HepG2 (cell line): ENCODE measurements around the gene TJP1. TPM values are rescaled to one million over a fixed set of nuclear protein-coding genes. Genes with fewer than 3 reads are reported as not detected.
A peak's percentile ranks its signal among the peaks of the same experiment; 100 is the strongest.

ENCODE experiments used
- ASH2L ChIP-seq: fragments of 300-600, 200-600 bp; sonication (generic); IDR thresholded peaks from 2 replicates; pipeline ENCODE4 v1.7.0; 2017; ENCODE audit warnings: low read depth, mild to moderate bottlenecking, moderate library complexity, mixed read lengths, low read length; ENCODE audit not compliant: insufficient read length
- CENPT ChIP-seq: sonication (generic); formaldehyde crosslinking; IDR thresholded peaks from 2 replicates; pipeline ENCODE4 v1.8.0; 2022; ENCODE audit warnings: low read depth, mild to moderate bottlenecking, moderate library complexity, missing genetic modification reagents
- GPBP1L1 ChIP-seq: sonication (generic); formaldehyde crosslinking; IDR thresholded peaks from 2 replicates; pipeline ENCODE4 v1.5.0; 2020; ENCODE audit warnings: mild to moderate bottlenecking, missing genetic modification reagents
- KAT2B ChIP-seq: fragments of 150-350 bp; IDR thresholded peaks from 2 replicates; pipeline ENCODE4 v1.6.1; 2014; ENCODE audit warnings: low read depth, low read length, borderline replicate concordance
- LBX2 ChIP-seq: sonication (generic); formaldehyde crosslinking; IDR thresholded peaks from 2 replicates; pipeline ENCODE4 v1.5.0; 2020; ENCODE audit warnings: missing genetic modification reagents, mild to moderate bottlenecking, borderline replicate concordance
- NCOR1 ChIP-seq: fragments of 200-600 bp; sonication (generic); IDR thresholded peaks from 2 replicates; pipeline ENCODE4 v1.7.0; 2017; ENCODE audit warnings: antibody characterized with exemption, low read length, borderline replicate concordance
- RARA ChIP-seq: IDR thresholded peaks from 2 replicates; pipeline ENCODE4 v1.6.1; 2016; ENCODE audit warnings: missing genetic modification reagents, missing compliant biosample characterization
- SAP130 ChIP-seq: IDR thresholded peaks from 2 replicates; pipeline ENCODE4 v1.6.1; 2016; ENCODE audit warnings: low read depth
- SMC3 ChIP-seq: IDR thresholded peaks from 2 replicates; pipeline ENCODE4 v1.6.1; 2011; ENCODE audit warnings: low read length, improper control_type of control experiment
- XBP1 ChIP-seq: sonication (generic); formaldehyde crosslinking; IDR thresholded peaks from 2 replicates; pipeline ENCODE4 v1.5.0; 2020; ENCODE audit warnings: missing genetic modification reagents
- ZNF256 ChIP-seq: sonication (generic); formaldehyde crosslinking; conservative IDR thresholded peaks from 2 replicates; pipeline ENCODE4 v1.4.0; 2020; ENCODE audit warnings: missing genetic modification reagents
- ZNF343 ChIP-seq: sonication (generic); formaldehyde crosslinking; IDR thresholded peaks from 2 replicates; pipeline ENCODE4 v1.4.0; 2020; ENCODE audit warnings: mild to moderate bottlenecking, missing genetic modification reagents
- ZNF382 ChIP-seq: sonication (generic); formaldehyde crosslinking; IDR thresholded peaks from 2 replicates; pipeline ENCODE4 v1.5.0; 2020; ENCODE audit warnings: missing genetic modification reagents, mild to moderate bottlenecking, borderline replicate concordance
- ZNF446 ChIP-seq: sonication (generic); formaldehyde crosslinking; IDR thresholded peaks from 2 replicates; pipeline ENCODE4 v1.5.0; 2020; ENCODE audit warnings: mild to moderate bottlenecking, missing genetic modification reagents
- ZNF614 ChIP-seq: IDR thresholded peaks from 2 replicates; pipeline ENCODE4 v1.6.1; 2018; ENCODE audit warnings: missing biosample characterization, missing genetic modification reagents, inconsistent platforms, borderline replicate concordance
- ZNF616 ChIP-seq: sonication (generic); formaldehyde crosslinking; IDR thresholded peaks from 2 replicates; pipeline ENCODE4 v1.5.0; 2020; ENCODE audit warnings: low read depth, mild to moderate bottlenecking, missing genetic modification reagents
- ZNF761 ChIP-seq: sonication (generic); formaldehyde crosslinking; conservative IDR thresholded peaks from 2 replicates; pipeline ENCODE4 v1.4.0; 2020; ENCODE audit warnings: mild to moderate bottlenecking, missing genetic modification reagents
- polyA plus RNA-seq, 8 experiments: library from polyadenylated mRNA; depleted of rRNA in 3 of 8; stranded (reverse) in 7 of 8; unstranded in 1 of 8; fragments of >200 nt; fragmentation: Illumina TruSeq in 4 of 8; extraction: Trizol in 4 of 8; gene quantifications; 2 replicates each; pipeline versions ENCODE4 v1.2.1 to v1.2.3, GENCODE V29; 2011 to 2016; ENCODE audit warnings: low read depth in 4 of 8, missing spikeins in 1 of 8, mixed read lengths in 1 of 8; ENCODE audit not compliant: insufficient read depth in 1 of 8
- total RNA-seq, 5 experiments: library from RNA; depleted of rRNA; stranded (reverse); fragments of >200 nt; fragmentation: Illumina TruSeq; extraction: Trizol; gene quantifications; 2 replicates each; pipeline ENCODE4 v1.2.3, GENCODE V29; 2016; ENCODE audit warnings: low read depth in 1 of 5
- TF ChIP-seq, protein P1 (sequence below): sonication (generic); formaldehyde crosslinking; conservative IDR thresholded peaks from 2 replicates; pipeline ENCODE4 v1.4.0; 2020; ENCODE audit warnings: missing genetic modification reagents
- TF ChIP-seq, protein P2 (sequence below): sonication (generic); formaldehyde crosslinking; IDR thresholded peaks from 2 replicates; pipeline ENCODE4 v1.8.0; 2022; ENCODE audit warnings: low read depth, missing genetic modification reagents
- TF ChIP-seq, protein P3 (sequence below): sonication (generic); formaldehyde crosslinking; IDR thresholded peaks from 2 replicates; pipeline ENCODE4 v1.4.0; 2020; ENCODE audit warnings: missing genetic modification reagents, mild to moderate bottlenecking, borderline replicate concordance
- TF ChIP-seq, protein P4 (sequence below): sonication (generic); formaldehyde crosslinking; conservative IDR thresholded peaks from 2 replicates; pipeline ENCODE4 v1.4.0; 2020; ENCODE audit warnings: missing genetic modification reagents
- TF ChIP-seq, protein P5 (sequence below): sonication (generic); formaldehyde crosslinking; IDR thresholded peaks from 2 replicates; pipeline ENCODE4 v1.4.0; 2020; ENCODE audit warnings: mild to moderate bottlenecking, missing genetic modification reagents

TJP1 gene
- total and polyA plus RNA-seq, 2 of the 13 experiments (the other 11 are each of a cell fraction or from before 2014, with no cell fraction given), result 25.9 to 27.1 TPM

DNA sequence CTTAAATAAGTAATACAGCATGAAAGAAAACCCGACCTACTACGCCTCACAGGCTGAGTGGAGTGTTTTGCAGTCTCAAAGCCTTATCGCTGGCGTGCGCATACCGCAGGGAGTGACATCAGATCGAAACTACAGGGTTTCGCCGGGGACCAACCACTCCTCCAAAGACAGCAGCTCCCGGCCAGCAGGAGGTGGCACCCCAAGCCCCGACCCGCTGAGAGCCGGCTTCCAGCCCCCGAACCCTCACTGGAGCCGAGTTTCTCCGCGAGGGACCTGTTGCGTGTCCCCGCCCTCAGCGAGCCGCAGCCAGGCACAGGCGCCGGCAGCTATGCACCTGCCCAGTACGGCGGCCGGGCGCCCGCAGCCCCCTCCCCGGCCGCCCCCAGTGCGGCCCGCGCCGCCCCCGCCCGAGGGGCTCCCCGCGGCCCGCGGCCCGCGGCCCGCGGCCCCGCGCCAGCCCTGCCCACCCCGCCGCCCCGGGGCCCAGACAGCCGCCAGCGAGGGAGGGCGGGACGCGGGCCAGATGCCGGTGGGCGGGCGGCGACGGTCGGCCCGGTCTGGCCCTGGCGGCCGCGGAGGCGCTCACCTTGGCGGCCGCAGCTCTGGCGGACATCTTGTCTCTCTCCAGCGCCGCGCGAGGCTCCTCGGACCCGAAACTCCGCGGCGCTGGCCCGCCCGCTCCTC is 710 bp downstream of the TJP1 start (continued):
- TF ChIP-seq ZNF614 (peak; percentile 35; the same call in 1 of the 2 replicates), GPBP1L1 (CRISPR knock-in tag) (no peak), ZNF256 (CRISPR knock-in tag) (no peak), ZNF761 (CRISPR knock-in tag) (no peak), ZNF616 (CRISPR knock-in tag) (no peak), LBX2 (no peak), ZNF343 (CRISPR knock-in tag) (no peak), ZNF382 (CRISPR knock-in tag) (no peak), ASH2L (no peak), SAP130 (CRISPR knock-in tag) (peak; percentile 72), SMC3 (no peak), KAT2B (no peak), ZNF446 (CRISPR knock-in tag) (peak; percentile 55; the same call in 1 of the 2 replicates), XBP1 (CRISPR knock-in tag) (no peak), CENPT (CRISPR knock-in tag) (no peak), NCOR1 (no peak), RARA (CRISPR knock-in tag) (no peak)
- TF ChIP-seq, protein P1, sequence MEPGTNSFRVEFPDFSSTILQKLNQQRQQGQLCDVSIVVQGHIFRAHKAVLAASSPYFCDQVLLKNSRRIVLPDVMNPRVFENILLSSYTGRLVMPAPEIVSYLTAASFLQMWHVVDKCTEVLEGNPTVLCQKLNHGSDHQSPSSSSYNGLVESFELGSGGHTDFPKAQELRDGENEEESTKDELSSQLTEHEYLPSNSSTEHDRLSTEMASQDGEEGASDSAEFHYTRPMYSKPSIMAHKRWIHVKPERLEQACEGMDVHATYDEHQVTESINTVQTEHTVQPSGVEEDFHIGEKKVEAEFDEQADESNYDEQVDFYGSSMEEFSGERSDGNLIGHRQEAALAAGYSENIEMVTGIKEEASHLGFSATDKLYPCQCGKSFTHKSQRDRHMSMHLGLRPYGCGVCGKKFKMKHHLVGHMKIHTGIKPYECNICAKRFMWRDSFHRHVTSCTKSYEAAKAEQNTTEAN (CRISPR knock-in tag), result no peak
- TF ChIP-seq, protein P2, sequence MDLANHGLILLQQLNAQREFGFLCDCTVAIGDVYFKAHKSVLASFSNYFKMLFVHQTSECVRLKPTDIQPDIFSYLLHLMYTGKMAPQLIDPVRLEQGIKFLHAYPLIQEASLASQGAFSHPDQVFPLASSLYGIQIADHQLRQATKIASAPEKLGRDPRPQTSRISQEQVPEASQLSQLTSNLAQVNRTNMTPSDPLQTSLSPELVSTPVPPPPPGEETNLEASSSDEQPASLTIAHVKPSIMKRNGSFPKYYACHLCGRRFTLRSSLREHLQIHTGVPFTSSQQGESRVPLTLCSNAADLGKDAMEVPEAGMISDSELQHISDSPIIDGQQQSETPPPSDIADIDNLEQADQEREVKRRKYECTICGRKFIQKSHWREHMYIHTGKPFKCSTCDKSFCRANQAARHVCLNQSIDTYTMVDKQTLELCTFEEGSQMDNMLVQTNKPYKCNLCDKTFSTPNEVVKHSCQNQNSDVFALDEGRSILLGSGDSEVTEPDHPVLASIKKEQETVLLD (CRISPR knock-in tag), result no peak
- TF ChIP-seq, protein P3, sequence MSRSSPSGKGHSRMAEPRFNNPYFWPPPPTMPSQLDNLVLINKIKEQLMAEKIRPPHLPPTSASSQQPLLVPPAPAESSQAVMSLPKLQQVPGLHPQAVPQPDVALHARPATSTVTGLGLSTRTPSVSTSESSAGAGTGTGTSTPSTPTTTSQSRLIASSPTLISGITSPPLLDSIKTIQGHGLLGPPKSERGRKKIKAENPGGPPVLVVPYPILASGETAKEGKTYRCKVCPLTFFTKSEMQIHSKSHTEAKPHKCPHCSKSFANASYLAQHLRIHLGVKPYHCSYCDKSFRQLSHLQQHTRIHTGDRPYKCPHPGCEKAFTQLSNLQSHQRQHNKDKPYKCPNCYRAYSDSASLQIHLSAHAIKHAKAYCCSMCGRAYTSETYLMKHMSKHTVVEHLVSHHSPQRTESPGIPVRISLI (CRISPR knock-in tag), result no peak
- TF ChIP-seq, protein P4, sequence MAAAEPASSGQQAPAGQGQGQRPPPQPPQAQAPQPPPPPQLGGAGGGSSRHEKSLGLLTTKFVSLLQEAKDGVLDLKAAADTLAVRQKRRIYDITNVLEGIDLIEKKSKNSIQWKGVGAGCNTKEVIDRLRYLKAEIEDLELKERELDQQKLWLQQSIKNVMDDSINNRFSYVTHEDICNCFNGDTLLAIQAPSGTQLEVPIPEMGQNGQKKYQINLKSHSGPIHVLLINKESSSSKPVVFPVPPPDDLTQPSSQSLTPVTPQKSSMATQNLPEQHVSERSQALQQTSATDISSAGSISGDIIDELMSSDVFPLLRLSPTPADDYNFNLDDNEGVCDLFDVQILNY (CRISPR knock-in tag), result no peak
- TF ChIP-seq, protein P5, sequence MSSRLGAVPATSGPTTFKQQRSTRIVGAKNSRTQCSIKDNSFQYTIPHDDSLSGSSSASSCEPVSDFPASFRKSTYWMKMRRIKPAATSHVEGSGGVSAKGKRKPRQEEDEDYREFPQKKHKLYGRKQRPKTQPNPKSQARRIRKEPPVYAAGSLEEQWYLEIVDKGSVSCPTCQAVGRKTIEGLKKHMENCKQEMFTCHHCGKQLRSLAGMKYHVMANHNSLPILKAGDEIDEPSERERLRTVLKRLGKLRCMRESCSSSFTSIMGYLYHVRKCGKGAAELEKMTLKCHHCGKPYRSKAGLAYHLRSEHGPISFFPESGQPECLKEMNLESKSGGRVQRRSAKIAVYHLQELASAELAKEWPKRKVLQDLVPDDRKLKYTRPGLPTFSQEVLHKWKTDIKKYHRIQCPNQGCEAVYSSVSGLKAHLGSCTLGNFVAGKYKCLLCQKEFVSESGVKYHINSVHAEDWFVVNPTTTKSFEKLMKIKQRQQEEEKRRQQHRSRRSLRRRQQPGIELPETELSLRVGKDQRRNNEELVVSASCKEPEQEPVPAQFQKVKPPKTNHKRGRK (CRISPR knock-in tag), result no peak
